Smooth muscle cell (in vitro differentiated cells): ENCODE results near the gene OR10A7. TPM values are rescaled to one million over a fixed set of nuclear protein-coding genes. Genes with fewer than 3 reads are reported as not detected.

Source experiments
- DNase-seq: peaks from one replicate; lab custom pipeline; 2025; ENCODE audit not compliant: unreplicated experiment; lab: John Stamatoyannopoulos, UW
- H2AFZ ChIP-seq: fragments of 200-600 bp; sonication (generic); 2 replicates; pipeline ENCODE4 v1.6.0; 2016; ENCODE audit warnings: antibody characterized with exemption, low read depth, mild to moderate bottlenecking
- H3F3A ChIP-seq: fragments of 200-600 bp; sonication (generic); 2 replicates; pipeline ENCODE4 v1.6.0; 2017; ENCODE audit warnings: antibody characterized with exemption, low read depth
- H3K27ac ChIP-seq: fragments of 200-600 bp; sonication (generic); 2 replicates; pipeline ENCODE4 v1.5.1; 2016; ENCODE audit warnings: low read depth, mild to moderate bottlenecking
- H3K27me3 ChIP-seq: fragments of 200-600 bp; sonication (generic); 2 replicates; pipeline ENCODE4 v1.6.1; 2016; ENCODE audit warnings: low read depth, mild to moderate bottlenecking
- H3K36me3 ChIP-seq: fragments of 200-600 bp; sonication (generic); 2 replicates; pipeline ENCODE4 v1.5.1; 2016; ENCODE audit warnings: low read depth
- H3K4me1 ChIP-seq: fragments of 200-600 bp; sonication (generic); 2 replicates; pipeline ENCODE4 v1.5.1; 2016; ENCODE audit warnings: low read depth
- H3K4me2 ChIP-seq: fragments of 200-600 bp; sonication (generic); 2 replicates; pipeline ENCODE4 v1.6.0; 2016; ENCODE audit warnings: mild to moderate bottlenecking
- H3K4me3 ChIP-seq: fragments of 200-600 bp; sonication (generic); 2 replicates; pipeline ENCODE4 v1.5.1; 2016; ENCODE audit warnings: mild to moderate bottlenecking
- H3K79me2 ChIP-seq: fragments of 200-600 bp; sonication (generic); 2 replicates; pipeline ENCODE4 v1.6.0; 2016; ENCODE audit warnings: low read depth, mild to moderate bottlenecking
- H3K9ac ChIP-seq: fragments of 200-600 bp; sonication (generic); 2 replicates; pipeline ENCODE4 v1.6.0; 2016; ENCODE audit warnings: low read depth
- H3K9me3 ChIP-seq: fragments of 200-600 bp; sonication (generic); replicated peaks from 2 replicates; pipeline ENCODE4 v1.5.1; 2016; ENCODE audit warnings: low read depth
- H4K20me1 ChIP-seq: fragments of 200-600 bp; sonication (generic); 2 replicates; pipeline ENCODE4 v1.6.0; 2016; ENCODE audit warnings: low read depth
- CTCF ChIP-seq: fragments of 200-600 bp; sonication (generic); IDR thresholded peaks from 2 replicates; pipeline ENCODE4 v1.5.1; 2017; ENCODE audit warnings: borderline replicate concordance, mild to moderate bottlenecking, antibody characterized with exemption; ENCODE audit not compliant: insufficient read depth, poor library complexity, severe bottlenecking
- WGBS: methylation state at CpG from one replicate; pipeline ENCODE4 v1.1.7; 2016; ENCODE audit warnings: low lambda C conversion rate; 5-methylcytosine and 5-hydroxymethylcytosine counted together
- polyA plus RNA-seq: library from polyadenylated mRNA; unstranded; fragments of >200 nt; fragmentation: Nextera tagmentation; extraction: Ambion mirVana; gene quantifications from 2 replicates; pipeline ENCODE4 v1.2.1, GENCODE V29; 2016
- total RNA-seq: library from RNA; depleted of rRNA; stranded (reverse); fragments of >200 nt; gene quantifications from 2 replicates; pipeline ENCODE4 v1.2.3, GENCODE V29; 2014

The OR10A7 gene
- total and polyA plus RNA-seq, 2 experiments from 2014 or later: not detected

- Histone ChIP-seq H3K4me1 (no peaks in the 10 kb centered on the region), H3K27me3 (no peaks in the 10 kb centered on the region), H4K20me1 (no peaks in the 10 kb centered on the region), H3K9me3 (no peaks in the 10 kb centered on the region), H3K4me2 (no peak overlapping the region), H3K27ac (no peak overlapping the region), H3K9ac (no peak overlapping the region), H3K36me3 (no peaks in the 10 kb centered on the region), H3K79me2 (no peaks in the 10 kb centered on the region), H2AFZ (no peak overlapping the region), H3K4me3 (no peak overlapping the region), H3F3A (no peaks in the 10 kb centered on the region)
- no peak for TF ChIP-seq CTCF
- DNase-seq: no peak
- whole genome bisulfite sequencing: 84% methylated on average over 1 of the region's 1 CpG
These were observed 25.3 kb downstream of the OR10A7 start for GRCh38 chr12:55246159-55246558.

GRCh38 chr12:55250944-55251343, 30.1 kb downstream of the OR10A7 start:
- WGBS: 50% methylated on average over 3 of the region's 3 CpGs

GRCh38 chr12:55253281-55253680, 32.5 kb downstream of the OR10A7 start:
- Histone ChIP-seq H3K79me2 (no peaks in the 10 kb centered on the region), H3K4me1 (no peaks in the 10 kb centered on the region), H4K20me1 (no peaks in the 10 kb centered on the region), H3F3A (no peaks in the 10 kb centered on the region), H3K4me2 (no peak overlapping the region), H3K9ac (no peak overlapping the region), H3K27ac (no peak overlapping the region), H3K36me3 (no peaks in the 10 kb centered on the region), H3K4me3 (no peak overlapping the region), H3K9me3 (no peaks in the 10 kb centered on the region), H3K27me3 (no peaks in the 10 kb centered on the region), H2AFZ (no peak overlapping the region)
- no peak for TF ChIP-seq CTCF
- no peak for DNase-seq

More at GRCh38 chr12:55250944-55251343, 30.1 kb downstream of the OR10A7 start:
- Histone ChIP-seq H3K4me1 (no peaks in the 10 kb centered on the region), H3K27me3 (no peaks in the 10 kb centered on the region), H3K9ac (no peak overlapping the region), H3K4me3 (no peak overlapping the region), H3K4me2 (no peak overlapping the region), H3K9me3 (no peaks in the 10 kb centered on the region), H3K36me3 (no peaks in the 10 kb centered on the region), H2AFZ (no peak overlapping the region), H3K27ac (no peak overlapping the region), H3K79me2 (no peaks in the 10 kb centered on the region), H4K20me1 (no peaks in the 10 kb centered on the region), H3F3A (no peaks in the 10 kb centered on the region)
- TF ChIP-seq CTCF: no peak
- DNase-seq: no peak

GRCh38 chr12:55256831-55257230, 36.0 kb downstream of the OR10A7 start:
- 86% methylated on average over 4 of the region's 4 CpGs for WGBS

More at GRCh38 chr12:55256831-55257230, 36.0 kb downstream of the OR10A7 start:
- Histone ChIP-seq H3K27ac (no peak overlapping the region), H3K4me3 (no peak overlapping the region), H3F3A (no peaks in the 10 kb centered on the region), H3K9ac (no peak overlapping the region), H4K20me1 (no peaks in the 10 kb centered on the region), H3K27me3 (no peaks in the 10 kb centered on the region), H3K79me2 (no peaks in the 10 kb centered on the region), H2AFZ (no peak overlapping the region), H3K9me3 (no peaks in the 10 kb centered on the region), H3K4me2 (no peak overlapping the region), H3K4me1 (no peaks in the 10 kb centered on the region), H3K36me3 (no peaks in the 10 kb centered on the region)
- TF ChIP-seq CTCF: no peak
- no peak for DNase-seq
